Mucosa of descending colon (tissue), 3 donors: ENCODE data around the gene SAFB. TPM values are rescaled to one million over a fixed set of nuclear protein-coding genes. Genes with fewer than 3 reads are reported as not detected.

Experiments used
- ATAC-seq: fragments of 200-7000 bp; cut with Tn5 transposase; one replicate; pipeline ENCODE4 v1.9.1; 2020; ENCODE audit warnings: mild to moderate bottlenecking, moderate library complexity
- DNase-seq, 3 donors: peaks; one replicate each; pipeline ENCODE4 v3.0.0-alpha.2; 2020
- H3K36me3 ChIP-seq: fragments of 200-600 bp; one replicate; pipeline ENCODE4 v1.8.0; 2021; ENCODE audit warnings: low read depth, mild to moderate bottlenecking
- H3K4me1 ChIP-seq: fragments of 200-600 bp; one replicate; pipeline ENCODE4 v1.8.0; 2021; ENCODE audit warnings: low read depth, mild to moderate bottlenecking
- H3K4me3 ChIP-seq: fragments of 200-600 bp; one replicate; pipeline ENCODE4 v1.8.0; 2021; ENCODE audit warnings: mild to moderate bottlenecking
- H3K9me3 ChIP-seq: fragments of 200-600 bp; one replicate; pipeline ENCODE4 v1.8.0; 2021; ENCODE audit warnings: mild to moderate bottlenecking
- intact Hi-C, 2 donors: fragments of 100-400 bp; cut with DNase I in 1 of 2; cut with micrococcal nuclease in 1 of 2; formaldehyde crosslinking; loops; one replicate each; pipeline versions ENCODE4 v1.11.0 to v1.11.1; 2022; cut with DNase I, micrococcal nuclease
- total RNA-seq, 3 donors: library from RNA; stranded (reverse); fragmentation: NEBNext Ultra II Directional in 2 of 3; extraction: Animal tissue kit (Norgen Biotek cat#: 25700) in 2 of 3; gene quantifications; one replicate each; pipeline versions ENCODE4 v1.2.1 to v1.2.4, GENCODE V29; 2021 to 2023
- TF ChIP-seq, protein P1 (sequence below): fragments of 200-600 bp; IDR thresholded peaks from one replicate; pipeline ENCODE4 v1.8.0; 2022; ENCODE audit warnings: antibody characterized with exemption, mild to moderate bottlenecking
- donor health status: DM: no; HTN: no; CAD: no; lungs with moderate emphysema.
- donor health status: DM: no; HTN: no; CAD: no.
- donor health status: DM: no; HTN: yes; CAD: no.

SAFB gene
- total RNA-seq, 3 donors from 2014 or later, result 78.8 to 115 (median 83.3) TPM

DNA sequence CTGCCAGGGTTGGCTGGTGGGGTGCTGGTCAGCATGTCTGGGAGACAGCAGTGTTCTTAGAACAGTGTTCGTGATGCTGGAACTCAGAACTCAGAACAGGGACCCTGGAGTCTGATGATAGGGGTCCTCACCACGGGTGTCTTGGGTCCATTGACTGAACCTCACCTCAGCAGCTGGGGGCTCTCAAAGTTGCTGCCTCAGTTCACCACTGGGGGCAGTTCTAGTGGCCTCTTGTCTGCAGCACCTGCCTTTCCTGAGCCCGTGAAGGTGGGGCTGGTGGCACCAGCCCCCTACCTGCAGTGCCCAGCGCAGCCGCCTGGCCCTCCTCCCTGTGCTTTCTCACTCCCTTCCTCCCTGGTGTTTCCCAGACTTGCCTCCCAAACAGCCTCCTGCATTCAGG, 28.5 kb downstream of the SAFB start:
- no peak for ATAC-seq
- no peaks in the 10 kb centered on the region for H3K9me3 ChIP-seq
- no peaks in the 10 kb centered on the region for H3K4me1 ChIP-seq
- no peak for DNase-seq
- peaks cover 31% of the 10 kb centered on the region for H3K36me3 ChIP-seq
- TF ChIP-seq, protein P1, sequence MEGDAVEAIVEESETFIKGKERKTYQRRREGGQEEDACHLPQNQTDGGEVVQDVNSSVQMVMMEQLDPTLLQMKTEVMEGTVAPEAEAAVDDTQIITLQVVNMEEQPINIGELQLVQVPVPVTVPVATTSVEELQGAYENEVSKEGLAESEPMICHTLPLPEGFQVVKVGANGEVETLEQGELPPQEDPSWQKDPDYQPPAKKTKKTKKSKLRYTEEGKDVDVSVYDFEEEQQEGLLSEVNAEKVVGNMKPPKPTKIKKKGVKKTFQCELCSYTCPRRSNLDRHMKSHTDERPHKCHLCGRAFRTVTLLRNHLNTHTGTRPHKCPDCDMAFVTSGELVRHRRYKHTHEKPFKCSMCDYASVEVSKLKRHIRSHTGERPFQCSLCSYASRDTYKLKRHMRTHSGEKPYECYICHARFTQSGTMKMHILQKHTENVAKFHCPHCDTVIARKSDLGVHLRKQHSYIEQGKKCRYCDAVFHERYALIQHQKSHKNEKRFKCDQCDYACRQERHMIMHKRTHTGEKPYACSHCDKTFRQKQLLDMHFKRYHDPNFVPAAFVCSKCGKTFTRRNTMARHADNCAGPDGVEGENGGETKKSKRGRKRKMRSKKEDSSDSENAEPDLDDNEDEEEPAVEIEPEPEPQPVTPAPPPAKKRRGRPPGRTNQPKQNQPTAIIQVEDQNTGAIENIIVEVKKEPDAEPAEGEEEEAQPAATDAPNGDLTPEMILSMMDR, result no peak
- H3K4me3 ChIP-seq, result no peak overlapping the region
- intact Hi-C loops, result no loop called here

DNA sequence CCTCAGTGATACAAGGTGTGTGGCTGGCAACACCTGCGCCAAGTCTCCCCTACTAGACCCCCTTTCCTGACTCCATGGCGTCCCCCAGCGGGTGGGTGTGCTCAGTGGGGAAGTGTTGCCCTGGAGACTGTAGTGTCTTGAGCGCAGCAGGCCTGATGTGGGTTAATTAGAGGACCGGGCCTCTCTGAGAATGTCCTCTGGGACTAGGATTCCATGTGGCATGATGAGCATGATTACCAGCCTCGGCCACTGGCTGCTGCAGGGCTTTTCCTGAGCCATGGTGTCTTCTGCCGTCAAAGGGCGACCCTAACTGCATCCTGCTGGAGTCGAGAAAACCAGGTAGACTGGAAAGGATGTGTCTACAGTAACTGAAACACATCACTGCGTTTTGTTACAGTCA, 29.4 kb downstream of the SAFB start:
- Histone ChIP-seq H3K4me3 (no peak overlapping the region), H3K9me3 (no peaks in the 10 kb centered on the region), H3K36me3 (peaks cover 31% of the 10 kb centered on the region), H3K4me1 (no peaks in the 10 kb centered on the region)
- DNase-seq, result no peak
- intact Hi-C loops, result no loop called here
- TF ChIP-seq, protein P1, result no peak
- ATAC-seq, result no peak

DNA sequence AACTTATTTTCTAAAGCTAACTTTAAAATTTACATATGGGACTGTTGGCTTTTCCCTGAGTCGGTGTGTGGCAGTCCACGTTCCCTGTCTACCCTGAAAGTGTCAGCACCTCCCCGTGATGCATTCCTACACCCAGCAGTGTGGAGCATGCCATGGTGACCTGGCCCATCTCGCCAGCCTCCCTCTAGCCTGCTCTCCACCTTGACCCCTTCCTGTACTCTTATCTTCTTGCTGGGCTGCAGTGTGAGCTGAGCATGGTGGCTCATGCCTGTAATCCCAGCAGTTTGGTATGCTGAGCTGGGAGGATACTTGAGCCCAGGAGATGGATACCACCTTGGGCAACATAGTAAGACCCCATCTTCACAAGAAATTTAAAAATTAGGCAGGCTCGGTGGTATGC, 32.0 kb downstream of the SAFB start:
- intact Hi-C loops, result no loop called here
- TF ChIP-seq, protein P1, result no peak
- Histone ChIP-seq H3K4me3 (no peak overlapping the region), H3K9me3 (no peaks in the 10 kb centered on the region), H3K36me3 (peaks cover 42% of the 10 kb centered on the region), H3K4me1 (no peaks in the 10 kb centered on the region)
- ATAC-seq, result no peak
- DNase-seq, result no peak

DNA sequence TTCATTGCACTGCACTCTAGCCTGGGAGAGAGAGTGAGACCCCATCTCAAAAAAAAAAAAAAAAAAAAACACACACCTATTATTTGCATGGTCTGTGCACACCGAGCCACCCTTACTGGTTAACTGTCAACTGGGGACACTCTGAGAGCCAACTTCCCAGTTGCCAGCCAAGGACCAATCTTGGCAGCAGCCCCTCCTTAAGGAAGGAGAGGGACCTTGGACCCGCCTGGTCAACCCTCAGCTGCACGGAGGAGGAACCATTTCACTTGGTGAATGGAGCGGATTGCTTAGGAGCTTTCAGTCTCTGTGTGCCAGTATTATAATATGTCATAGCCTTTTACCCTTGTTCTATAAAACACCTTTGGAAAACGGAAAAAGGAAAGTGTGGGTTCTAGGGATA, 32.5 kb downstream of the SAFB start:
- Histone ChIP-seq H3K4me3 (no peak overlapping the region), H3K4me1 (no peaks in the 10 kb centered on the region), H3K9me3 (no peaks in the 10 kb centered on the region), H3K36me3 (peaks cover 43% of the 10 kb centered on the region)
- TF ChIP-seq, protein P1, result no peak
- intact Hi-C loops, result no loop called here
- ATAC-seq (peak; percentile 87), DNase-seq (peak in 2 of 3 donors; percentile 35 to 49)

DNA sequence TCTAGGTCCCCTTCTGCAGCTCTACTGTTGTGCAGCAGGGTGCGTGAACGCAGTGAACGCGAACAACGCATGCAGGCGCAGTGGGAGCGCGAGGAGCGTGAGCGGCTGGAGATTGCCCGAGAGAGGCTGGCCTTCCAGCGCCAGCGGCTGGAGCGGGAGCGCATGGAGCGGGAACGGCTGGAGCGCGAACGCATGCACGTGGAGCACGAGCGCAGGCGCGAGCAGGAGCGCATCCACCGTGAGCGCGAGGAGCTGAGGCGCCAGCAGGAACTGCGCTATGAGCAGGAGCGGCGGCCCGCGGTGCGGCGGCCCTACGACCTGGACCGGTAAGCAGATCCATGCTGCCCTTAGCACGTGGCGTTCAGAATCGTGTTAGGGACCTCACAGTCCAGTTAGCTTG, 38.6 kb downstream of the SAFB start:
- H3K9me3 ChIP-seq, result no peaks in the 10 kb centered on the region
- peaks cover 48% of the 10 kb centered on the region for H3K36me3 ChIP-seq
- ATAC-seq, result peak; percentile 8
- H3K4me3 ChIP-seq, result no peak overlapping the region
- intact Hi-C loops, result no loop called here
- no peak for DNase-seq
- TF ChIP-seq, protein P1, result no peak
- no peaks in the 10 kb centered on the region for H3K4me1 ChIP-seq

DNA sequence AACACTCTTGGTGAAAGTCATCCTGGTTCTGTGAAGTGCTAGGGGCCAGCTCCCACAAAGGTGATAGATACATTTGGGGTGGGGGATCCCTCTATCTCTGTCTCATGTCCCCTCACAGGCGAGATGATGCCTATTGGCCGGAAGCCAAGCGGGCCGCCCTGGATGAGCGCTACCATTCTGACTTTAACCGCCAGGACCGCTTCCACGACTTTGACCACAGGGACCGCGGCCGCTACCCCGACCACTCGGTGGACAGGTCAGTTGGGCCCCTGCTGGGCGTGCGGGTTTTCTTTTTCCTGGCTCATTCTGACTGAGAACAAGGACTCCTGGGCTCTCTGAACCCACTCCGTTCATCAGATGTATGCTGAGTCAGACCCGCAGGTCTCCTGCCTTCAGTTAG, 41.0 kb downstream of the SAFB start:
- TF ChIP-seq, protein P1, result no peak
- no peak for DNase-seq
- H3K36me3 ChIP-seq, result peaks cover 53% of the 10 kb centered on the region

More for the DNA sequence above, 41.0 kb downstream of the SAFB start:
- intact Hi-C loops, result no loop called here
- no peaks in the 10 kb centered on the region for H3K9me3 ChIP-seq
- ATAC-seq, result no peak
- no peak overlapping the region for H3K4me3 ChIP-seq
- H3K4me1 ChIP-seq, result no peaks in the 10 kb centered on the region
